LNCaP clone FGC (cell line): Measurements from ENCODE around the gene AMDHD1.

Experiments
- DNase-seq: peaks from one replicate; pipeline ENCODE4 v3.0.0-alpha.2; 2011; ENCODE audit warnings: low read depth
- H3K4me3 ChIP-seq: 2 replicates; pipeline ENCODE4 v1.5.1; 2011; ENCODE audit warnings: mild to moderate bottlenecking, low read depth, low read length, control low read depth
- CTCF ChIP-seq: IDR thresholded peaks from 2 replicates; pipeline ENCODE4 v1.5.1; 2012; ENCODE audit warnings: mild to moderate bottlenecking; ENCODE audit not compliant: control insufficient read depth, insufficient read depth; ENCODE audit errors: extremely low read depth

Gene AMDHD1

GRCh38 chr12:95943330-95943842 lies at the start of gene AMDHD1:
TSS of gene AMDHD1 (plus strand) at chr12:95943331. CDS start at chr12:95943399, 68 bp downstream.
- peak; percentile 34 for TF ChIP-seq CTCF

GRCh38 chr12:95896846-95897245 lies 46.3 kb upstream of the AMDHD1 start:
- DNase-seq: no peak
- H3K4me3 ChIP-seq: no peak overlapping the region
- TF ChIP-seq CTCF: no peak

More at GRCh38 chr12:95943330-95943842, at the start of gene AMDHD1:
- H3K4me3 ChIP-seq: peak within 1 kb of the TSS; percentile 66
- DNase-seq: peak; percentile 6

GRCh38 chr12:95898081-95898480 lies 45.0 kb upstream of the AMDHD1 start:
- no peak for DNase-seq
- no peak overlapping the region for H3K4me3 ChIP-seq
- no peak for TF ChIP-seq CTCF

- no peak overlapping the region for H3K4me3 ChIP-seq
- DNase-seq: no peak
- no peak for TF ChIP-seq CTCF
Observed at GRCh38 chr12:95908573-95908972, 34.6 kb upstream of the AMDHD1 start.

- no peak for TF ChIP-seq CTCF
- no peak for DNase-seq
- no peak overlapping the region for H3K4me3 ChIP-seq
Observed at GRCh38 chr12:95909871-95910270, 33.3 kb upstream of the AMDHD1 start.

- TF ChIP-seq CTCF: peak; percentile 91
- H3K4me3 ChIP-seq: no peak overlapping the region
- peak; percentile 13 for DNase-seq
Observed at GRCh38 chr12:95918194-95918993, 24.7 kb upstream of the AMDHD1 start.
